HCT116 (cell line): ENCODE results near the gene C4orf50. TPM values are rescaled to one million over a fixed set of nuclear protein-coding genes. Genes with fewer than 3 reads are reported as not detected.

Experiments
- ATAC-seq: fragments of 200-7000 bp; cut with Tn5 transposase; 2 replicates; pipeline ENCODE4 v1.9.1; 2020; ENCODE audit warnings: mild to moderate bottlenecking, moderate library complexity
- BruUV-seq: library from RNA; stranded (reverse); fragments of 400-500 nt; replicated peaks from 2 replicates; lab custom pipeline; 2021; lab: Mats Ljungman, UMichigan
- CTCF ChIA-PET: fragments of 300-600 bp; sonication (Branson Sonifier 250); formaldehyde crosslinking; loops from one replicate; lab custom pipeline; 2021; ENCODE audit warnings: antibody characterized with exemption; lab: Charles Lee
- POLR2A ChIA-PET: fragments of 300-600, 350-600 bp; sonication (Branson Sonifier 250); formaldehyde crosslinking; loops from one replicate; lab custom pipeline; 2021; ENCODE audit warnings: antibody characterized with exemption; lab: Charles Lee
- RAD21 ChIA-PET, 2 experiments: fragments of 300-600 bp; sonication (Branson Sonifier 250); formaldehyde crosslinking; loops; one replicate each; lab custom pipeline; 2023; ENCODE audit warnings: low total read pairs in 2 of 2; ENCODE audit not compliant: uncharacterized antibody in 2 of 2, unreplicated experiment in 2 of 2, low non-redundant PET in 1 of 2; lab: Charles Lee
- DNase-seq: peaks from one replicate; pipeline ENCODE4 v3.0.0-alpha.2; 2010; ENCODE audit warnings: low read depth, low spot score
- H2AFZ ChIP-seq: fragments of 200-600 bp; shearing (Covaris generic), sonication (generic); 2 replicates; pipeline ENCODE4 v1.6.1; 2017; ENCODE audit warnings: low read depth, mixed run types, mixed read lengths, antibody characterized with exemption, low read length; ENCODE audit not compliant: poor library complexity, severe bottlenecking
- H3K27ac ChIP-seq: 2 replicates; pipeline ENCODE4 v1.5.1; 2012; ENCODE audit warnings: low read depth, low read length
- H3K27me3 ChIP-seq: fragments of 200-600 bp; sonication (generic); 2 replicates; pipeline ENCODE4 v1.6.1; 2016; ENCODE audit warnings: mixed run types, low read length, mixed read lengths; ENCODE audit not compliant: insufficient read depth
- H3K36me3 ChIP-seq, 2 experiments: fragments of 200-500 bp in 1 of 2; fragments of 200-600 bp in 1 of 2; sonication (Bioruptor generic) in 1 of 2; sonication (generic) in 1 of 2; 2 replicates each; pipeline versions ENCODE4 v1.5.1 to v1.6.1; 2014 to 2016; ENCODE audit warnings: low read length in 2 of 2, inconsistent platforms in 1 of 2, mixed read lengths in 1 of 2, mixed run types in 1 of 2; ENCODE audit not compliant: insufficient read depth in 2 of 2, control insufficient read depth in 1 of 2
- H3K4me1 ChIP-seq, 2 experiments: fragments of 200-600 bp in 1 of 2; sonication (generic) in 1 of 2; 2 replicates each; pipeline versions ENCODE4 v1.5.1 to v1.6.1; 2012 to 2017; ENCODE audit warnings: low read length in 2 of 2, inconsistent platforms in 1 of 2, mild to moderate bottlenecking in 1 of 2, mixed read lengths in 1 of 2, mixed run types in 1 of 2, moderate library complexity in 1 of 2; ENCODE audit not compliant: insufficient read depth in 2 of 2, control insufficient read depth in 1 of 2
- H3K4me2 ChIP-seq: fragments of 200-600 bp; sonication (generic); 2 replicates; pipeline ENCODE4 v1.6.1; 2017; ENCODE audit warnings: mixed run types, low read length, mixed read lengths
- H3K4me3 ChIP-seq, 2 experiments: fragments of 200-600 bp in 1 of 2; sonication (generic) in 1 of 2; replicated peaks in 1 of 2; 2 replicates each; pipeline ENCODE4 v1.5.1; 2011 to 2016; ENCODE audit warnings: low read length in 2 of 2, control low read depth in 1 of 2, low read depth in 1 of 2, mild to moderate bottlenecking in 1 of 2, mixed read lengths in 1 of 2, mixed run types in 1 of 2
- H3K79me2 ChIP-seq: fragments of 200-600 bp; sonication (generic); 2 replicates; pipeline ENCODE4 v1.6.1; 2017; ENCODE audit warnings: mild to moderate bottlenecking, mixed run types, low read length, moderate library complexity, mixed read lengths; ENCODE audit not compliant: insufficient read depth
- H3K9ac ChIP-seq: fragments of 200-600 bp; sonication (generic); 2 replicates; pipeline ENCODE4 v1.6.1; 2016; ENCODE audit warnings: low read length, mixed read lengths
- H3K9me2 ChIP-seq: fragments of 200-600 bp; sonication (generic), shearing (Covaris generic); 2 replicates; pipeline ENCODE4 v1.6.1; 2017; ENCODE audit warnings: mixed run types, mild to moderate bottlenecking, moderate library complexity; ENCODE audit not compliant: insufficient read depth
- H3K9me3 ChIP-seq, 2 experiments: fragments of 200-500 bp in 1 of 2; fragments of 200-600 bp in 1 of 2; sonication (Bioruptor generic) in 1 of 2; sonication (generic) in 1 of 2; 2 replicates each; pipeline ENCODE4 v1.6.1; 2014 to 2017; ENCODE audit warnings: low read length in 2 of 2, mixed read lengths in 2 of 2, inconsistent platforms in 1 of 2, low read depth in 1 of 2, mild to moderate bottlenecking in 1 of 2, mixed run types in 1 of 2, moderate library complexity in 1 of 2; ENCODE audit not compliant: control insufficient read depth in 1 of 2, insufficient read depth in 1 of 2
- H4K20me1 ChIP-seq: fragments of 200-600 bp; sonication (generic), shearing (Covaris generic); 2 replicates; pipeline ENCODE4 v1.6.1; 2017; ENCODE audit warnings: mixed run types, mild to moderate bottlenecking, moderate library complexity; ENCODE audit not compliant: insufficient read depth
- ATF3 ChIP-seq: IDR thresholded peaks from 2 replicates; pipeline ENCODE4 v1.6.1; 2012
- CBX3 ChIP-seq: IDR thresholded peaks from 2 replicates; pipeline ENCODE4 v1.6.1; 2012; ENCODE audit warnings: low read depth
- CEBPB ChIP-seq: IDR thresholded peaks from 2 replicates; pipeline ENCODE4 v1.6.1; 2012; ENCODE audit warnings: low read depth
- CTCF ChIP-seq, 3 experiments: fragments of 200-600 bp in 1 of 3; sonication (generic) in 1 of 3; IDR thresholded peaks in 2 of 3; conservative IDR thresholded peaks in 1 of 3; 2 replicates each; pipeline ENCODE4 v1.5.1; 2012 to 2017; ENCODE audit warnings: low read depth in 2 of 3, low read length in 2 of 3, antibody characterized with exemption in 1 of 3, borderline replicate concordance in 1 of 3, control low read depth in 1 of 3, mild to moderate bottlenecking in 1 of 3, mixed read lengths in 1 of 3, mixed run types in 1 of 3, moderate library complexity in 1 of 3; ENCODE audit not compliant: insufficient read depth in 1 of 3
- EGR1 ChIP-seq: IDR thresholded peaks from 2 replicates; pipeline ENCODE4 v1.6.1; 2012; ENCODE audit warnings: low read depth
- ELF1 ChIP-seq: IDR thresholded peaks from 2 replicates; pipeline ENCODE4 v1.6.1; 2012; ENCODE audit warnings: low read depth, borderline replicate concordance
- EZH2 ChIP-seq: fragments of 200-600 bp; sonication (generic); IDR thresholded peaks from 2 replicates; pipeline ENCODE4 v1.6.1; 2017; ENCODE audit warnings: antibody characterized with exemption, mixed run types
- EZH2phosphoT487 ChIP-seq: fragments of 200-600 bp; IDR thresholded peaks from 2 replicates; pipeline ENCODE4 v1.6.1; 2018; ENCODE audit warnings: antibody characterized with exemption, borderline replicate concordance
- JUND ChIP-seq: IDR thresholded peaks from 2 replicates; pipeline ENCODE4 v1.6.1; 2012
- MAX ChIP-seq: IDR thresholded peaks from 2 replicates; pipeline ENCODE4 v1.6.1; 2012
- POLR2A ChIP-seq: IDR thresholded peaks from 2 replicates; pipeline ENCODE4 v1.7.0; 2011; ENCODE audit warnings: borderline replicate concordance; ENCODE audit not compliant: insufficient read depth, insufficient read length; ENCODE audit errors: extremely low read depth
- POLR2AphosphoS5 ChIP-seq: IDR thresholded peaks from 2 replicates; pipeline ENCODE4 v1.6.1; 2011; ENCODE audit warnings: mild to moderate bottlenecking, low read depth, low read length, moderate library complexity
- RAD21 ChIP-seq: IDR thresholded peaks from 2 replicates; pipeline ENCODE4 v1.6.1; 2012; ENCODE audit warnings: low read depth, mild to moderate bottlenecking
- SIN3A ChIP-seq: IDR thresholded peaks from 2 replicates; pipeline ENCODE4 v1.6.1; 2012; ENCODE audit warnings: low read depth
- SP1 ChIP-seq: IDR thresholded peaks from 2 replicates; pipeline ENCODE4 v1.6.1; 2012; ENCODE audit warnings: low read depth
- SRF ChIP-seq: IDR thresholded peaks from 2 replicates; pipeline ENCODE4 v1.6.1; 2012; ENCODE audit warnings: low read depth
- TCF7L2 ChIP-seq: IDR thresholded peaks from 2 replicates; pipeline ENCODE4 v1.7.0; 2011; ENCODE audit warnings: borderline replicate concordance, inconsistent platforms; ENCODE audit not compliant: insufficient read depth, insufficient read length; ENCODE audit errors: extremely low read depth
- YY1 ChIP-seq: IDR thresholded peaks from 2 replicates; pipeline ENCODE4 v1.6.1; 2011; ENCODE audit warnings: low read length, low read depth, moderate library complexity, mild to moderate bottlenecking; ENCODE audit not compliant: insufficient replicate concordance; ENCODE audit errors: extremely low read depth
- ZFX ChIP-seq: fragments of 450-650 bp; IDR thresholded peaks from 2 replicates; pipeline ENCODE4 v1.6.1; 2017
- ZNF274 ChIP-seq: fragments of 200-500 bp; sonication (Bioruptor generic); IDR thresholded peaks from 2 replicates; pipeline ENCODE4 v1.6.1; 2014; ENCODE audit warnings: mild to moderate bottlenecking, low read depth, low read length, inconsistent platforms
- intact Hi-C: fragments of 100-400 bp; cut with micrococcal nuclease; formaldehyde crosslinking; loops from 2 replicates; pipeline ENCODE4 v1.10.0; 2022
- total RNA-seq: library from RNA; stranded (reverse); gene quantifications from one replicate; pipeline ENCODE4 v1.2.1, GENCODE V29; 2021; ENCODE audit not compliant: unreplicated experiment

Gene C4orf50
- total RNA-seq, 1 experiment from 2014 or later, result not detected

- Histone ChIP-seq H3K4me2 (no peak overlapping the region), H3K4me1 (peaks cover 0 to 7% of the 10 kb centered on the region in 2 experiments; a peak in 1 of 4 replicates), H3K9me2 (no peaks in the 10 kb centered on the region), H3K4me3 (no peak overlapping the region), H2AFZ (no peak overlapping the region), H3K27me3 (peaks cover 15% of the 10 kb centered on the region), H4K20me1 (no peaks in the 10 kb centered on the region), H3K9me3 (no peaks in the 10 kb centered on the region), H3K36me3 (no peaks in the 10 kb centered on the region), H3K27ac (no peak overlapping the region), H3K79me2 (no peaks in the 10 kb centered on the region), H3K9ac (no peak overlapping the region)
- DNase-seq (no peak), ATAC-seq (no peak)
- TF ChIP-seq ELF1 (no peak), EGR1 (no peak), ATF3 (no peak), JUND (no peak), SP1 (no peak), EZH2phosphoT487 (no peak), TCF7L2 (no peak), EZH2 (no peak), RAD21 (no peak), SRF (no peak), CEBPB (no peak), ZFX (no peak), MAX (no peak), YY1 (no peak), CTCF (IDR thresholded peaks at IDR 0.05 in 2 of 3, conservative IDR thresholded peaks at IDR 0.05 in 1 of 3; ENCODE audit: borderline replicate concordance in 1 of 3, insufficient read depth in 1 of 3, low read depth in 2 of 3, low read length in 2 of 3) (no peak), CBX3 (no peak), POLR2AphosphoS5 (no peak), POLR2A (no peak), ZNF274 (no peak), SIN3A (no peak)
- no TSS peak for BruUV-seq
- RAD21 ChIA-PET, result no interaction called here
- POLR2A ChIA-PET, result interaction anchor here (0.6 kb wide), 1 partner anchor 58 kb away, joined by 4 read pairs; no protein-coding TSS in a partner anchor
- CTCF ChIA-PET, result interaction anchor here (0.7 to 1.4 kb wide), 2 partner anchors 172 to 1429 kb away, joined by 3 read pairs; no protein-coding TSS in a partner anchor
- intact Hi-C loops, result no loop called here
Measured at GRCh38 chr4:5992828-5993321, 25.4 kb downstream of the C4orf50 start.
